ENCODE measurements around the gene RGS6.

RGS6 gene

GRCh38 chr14:72081137-72081536 is 148.9 kb downstream of the RGS6 start:
- DNase-seq (ENCODE audit: low read depth), result no peak

DNA sequence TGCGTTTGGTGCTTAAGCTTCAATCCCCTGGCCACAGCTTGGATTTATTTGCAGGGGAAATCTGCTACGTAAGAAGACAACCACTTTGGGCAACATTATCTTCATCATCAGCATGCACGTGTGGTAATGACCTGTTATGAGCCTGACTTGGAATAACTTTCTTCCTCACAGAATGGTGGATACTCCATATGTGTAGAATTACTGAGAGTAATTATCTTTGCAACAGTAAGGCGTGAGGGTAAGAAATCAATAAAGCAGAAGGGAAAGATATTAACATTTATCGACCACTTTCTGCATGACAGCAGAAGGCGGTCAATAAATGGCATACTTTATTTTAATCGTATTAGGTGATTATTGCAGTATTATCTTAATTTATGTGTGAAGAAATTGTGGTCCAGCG is 152.7 kb downstream of the RGS6 start:
- no peak for DNase-seq (ENCODE audit: low read depth)

DNA sequence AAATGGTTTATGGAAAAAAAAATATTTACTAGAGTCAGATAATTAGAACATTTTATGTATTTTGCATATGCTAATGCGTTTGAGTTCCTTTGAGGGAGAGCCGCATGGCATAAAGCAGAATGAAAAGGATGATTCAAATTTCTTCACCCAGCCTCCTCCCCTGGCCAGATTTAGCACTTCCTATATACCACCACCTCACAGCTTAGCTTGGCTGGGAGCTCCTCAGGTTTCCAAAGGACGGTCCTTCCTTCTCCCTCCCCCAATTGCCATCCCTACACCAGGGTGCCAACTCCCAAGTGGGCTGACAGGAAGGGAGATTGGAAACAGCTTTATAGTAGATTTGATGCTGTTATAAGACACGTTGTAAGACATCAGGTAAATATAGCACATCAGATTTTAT is 157.4 kb downstream of the RGS6 start:
- DNase-seq (ENCODE audit: low read depth), result no peak

DNA sequence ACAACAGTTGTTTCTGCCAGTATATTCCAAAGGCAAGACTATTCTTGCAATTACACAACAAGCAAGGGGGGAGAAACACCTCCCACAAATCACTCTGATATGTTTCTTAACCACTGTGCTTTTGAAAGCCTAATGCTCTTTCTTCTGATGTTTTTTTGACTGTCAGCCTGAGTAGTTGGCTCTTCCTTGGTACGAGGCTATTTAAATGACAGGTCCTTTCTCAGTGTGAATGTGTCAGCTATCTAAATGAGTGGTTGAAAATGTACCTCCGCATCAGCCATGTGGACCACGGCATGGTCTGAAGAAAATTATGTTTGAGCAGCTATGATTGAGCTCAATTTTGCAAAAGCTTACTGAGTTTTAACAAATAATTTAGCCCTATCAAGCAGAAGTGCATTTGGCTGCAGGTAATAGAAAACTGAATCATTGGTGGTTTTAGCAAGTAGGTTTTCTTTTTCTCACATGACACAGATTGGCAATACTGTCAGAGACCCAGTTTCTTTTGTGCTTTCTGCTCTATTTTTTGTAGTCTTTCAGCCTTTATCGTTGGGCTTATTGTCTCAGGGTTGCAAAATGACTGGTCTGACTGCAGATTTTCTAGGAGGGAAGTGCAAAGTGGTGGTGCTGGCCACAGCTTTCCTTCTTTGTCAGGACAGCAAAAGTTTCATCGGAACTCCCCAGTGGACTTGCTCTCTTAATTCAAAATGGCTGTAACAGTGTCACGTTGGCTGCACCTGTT is 162.8 kb downstream of the RGS6 start:
- DNase-seq (ENCODE audit: low read depth), result no peak

DNA sequence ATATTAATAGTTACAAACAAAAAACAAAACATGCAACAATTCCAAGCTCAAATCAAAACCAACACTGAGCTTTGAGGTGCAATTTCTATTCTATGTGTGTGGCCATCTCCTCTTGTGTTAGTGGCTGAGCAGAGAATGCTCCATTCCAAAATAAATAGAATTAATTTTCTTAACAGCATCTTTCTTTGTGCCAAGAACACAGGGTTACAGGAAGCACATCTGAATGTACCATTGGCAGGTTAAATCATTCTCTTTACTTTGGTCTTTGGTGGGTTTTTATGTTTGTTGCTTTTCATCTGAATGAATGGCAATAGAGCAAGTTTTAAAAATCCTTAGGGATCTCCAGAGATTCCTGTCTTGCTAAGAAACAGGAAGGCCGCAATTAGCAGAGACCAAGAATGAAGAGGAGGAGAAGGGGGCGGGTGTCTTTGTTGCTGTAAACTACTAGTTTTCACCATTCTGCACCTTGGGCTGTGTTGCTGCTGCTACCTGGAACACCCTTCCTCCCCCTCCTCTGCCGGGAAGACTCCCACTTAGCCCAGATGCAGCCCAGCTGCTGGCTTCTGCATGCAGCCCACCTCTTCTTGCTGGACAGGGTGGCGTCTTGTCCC is 165.0 kb downstream of the RGS6 start:
- no peak for DNase-seq (ENCODE audit: low read depth)

- no peak for DNase-seq (ENCODE audit: low read depth)
Measured at GRCh38 chr14:72098210-72098609, 166.0 kb downstream of the RGS6 start.

DNA sequence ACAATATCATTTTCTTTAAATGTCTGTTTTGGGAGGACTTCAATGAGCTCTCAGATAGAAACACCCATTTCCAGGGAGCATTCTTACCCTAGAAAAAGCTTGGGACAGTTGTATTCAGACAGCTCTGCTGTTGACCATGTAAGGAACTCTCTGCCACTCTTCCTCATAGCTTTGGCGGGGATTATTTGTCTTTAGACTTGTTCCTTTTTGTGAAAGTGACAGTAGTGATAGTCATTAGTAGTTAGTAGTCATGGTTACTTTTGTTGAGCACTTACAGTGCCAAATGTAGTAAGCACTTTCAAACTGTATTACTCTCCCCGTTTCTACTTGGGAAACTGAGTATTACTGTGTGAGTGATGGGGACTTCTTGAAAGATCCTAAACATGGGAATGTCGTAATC is 167.3 kb downstream of the RGS6 start:
- DNase-seq (ENCODE audit: low read depth), result no peak

GRCh38 chr14:72104011-72104613 is 171.9 kb downstream of the RGS6 start:
- no peak for DNase-seq (ENCODE audit: low read depth)

DNA sequence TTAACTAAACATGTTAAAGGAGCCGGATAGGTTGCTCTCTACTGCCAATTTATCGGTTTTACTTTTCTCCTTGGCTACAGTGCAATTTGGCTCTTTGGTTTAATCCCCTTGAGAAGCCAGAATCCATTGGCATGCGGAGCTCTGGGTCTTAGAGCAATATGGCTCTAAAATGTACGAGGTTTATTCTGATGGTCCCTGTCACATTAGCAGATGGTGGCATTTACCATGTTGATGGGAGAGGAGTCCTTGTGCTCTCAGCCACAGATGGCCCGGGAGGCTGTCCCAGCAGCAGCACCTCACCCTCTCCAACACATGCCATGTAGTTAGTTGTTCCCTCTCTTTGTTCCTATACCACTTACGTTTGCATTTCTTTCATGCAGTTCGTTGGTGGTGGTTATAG is 179.7 kb downstream of the RGS6 start:
- DNase-seq (ENCODE audit: low read depth), result no peak

- no peak for DNase-seq (ENCODE audit: low read depth)
Measured at GRCh38 chr14:72118841-72119240, 186.6 kb downstream of the RGS6 start.

- DNase-seq (ENCODE audit: low read depth), result no peak
Measured at GRCh38 chr14:72120315-72120714, 188.1 kb downstream of the RGS6 start.

DNA sequence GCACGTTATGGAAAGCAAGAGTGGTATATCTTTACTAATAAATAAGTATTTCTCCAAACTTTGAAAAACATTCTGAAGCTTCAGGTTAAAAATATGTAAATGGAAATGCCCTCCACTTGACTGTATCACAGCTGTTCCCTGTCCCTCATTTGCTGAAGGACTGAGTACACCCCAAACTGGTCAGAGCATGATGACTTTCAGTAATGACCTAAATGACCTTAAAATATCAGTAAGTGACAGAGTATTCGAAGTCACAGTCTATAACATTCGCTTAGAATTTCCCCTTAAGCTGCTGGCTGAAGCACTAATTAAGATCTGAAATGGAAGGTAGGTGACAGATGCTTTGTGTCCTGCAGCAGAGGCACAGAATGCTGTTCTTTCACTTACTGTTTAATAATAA is 191.5 kb downstream of the RGS6 start:
- DNase-seq (ENCODE audit: low read depth), result no peak

GRCh38 chr14:72124171-72124570 is 191.9 kb downstream of the RGS6 start:
- DNase-seq (ENCODE audit: low read depth), result no peak

DNA sequence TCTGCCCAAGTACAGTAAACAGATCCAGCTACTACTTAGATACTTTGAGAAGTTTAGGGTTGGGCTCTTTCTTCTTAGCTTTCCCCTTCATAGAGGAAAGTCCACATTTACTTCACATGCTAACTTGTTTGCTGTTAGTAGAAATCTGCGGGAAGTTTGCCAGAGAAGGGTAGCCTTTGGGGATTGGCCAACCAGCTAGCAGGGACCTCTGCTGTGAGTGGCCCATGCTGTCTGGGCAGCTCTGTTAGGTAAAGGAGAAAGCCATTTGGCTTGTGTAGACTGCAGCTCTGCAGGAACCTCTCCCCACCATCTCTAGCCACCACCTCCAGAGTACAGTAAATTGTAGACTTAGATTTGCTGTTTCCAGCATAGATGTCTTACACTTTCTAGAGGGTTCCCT is 193.9 kb downstream of the RGS6 start:
- DNase-seq (ENCODE audit: low read depth), result no peak

GRCh38 chr14:72126561-72126960 is 194.3 kb downstream of the RGS6 start:
- DNase-seq (ENCODE audit: low read depth), result no peak

DNA sequence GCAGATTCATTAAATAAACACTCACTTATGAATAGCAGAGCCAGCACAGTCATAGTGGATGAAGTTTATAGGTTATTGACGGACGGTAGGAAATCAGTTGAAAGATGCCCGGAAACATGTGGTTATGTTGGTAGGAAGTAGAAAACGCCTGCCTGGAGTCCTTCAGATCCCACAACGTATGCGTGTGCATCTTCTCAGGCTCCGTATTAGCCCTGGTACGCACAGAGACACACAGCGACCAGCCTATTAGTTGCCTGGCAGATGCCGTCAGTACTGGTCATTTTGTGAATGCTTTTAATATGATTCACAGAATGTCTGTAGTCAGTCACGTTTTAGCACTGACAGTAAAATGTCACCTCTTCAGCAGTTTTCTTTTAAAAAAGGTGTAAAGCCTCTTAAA is 196.4 kb downstream of the RGS6 start:
- no peak for DNase-seq (ENCODE audit: low read depth)

DNA sequence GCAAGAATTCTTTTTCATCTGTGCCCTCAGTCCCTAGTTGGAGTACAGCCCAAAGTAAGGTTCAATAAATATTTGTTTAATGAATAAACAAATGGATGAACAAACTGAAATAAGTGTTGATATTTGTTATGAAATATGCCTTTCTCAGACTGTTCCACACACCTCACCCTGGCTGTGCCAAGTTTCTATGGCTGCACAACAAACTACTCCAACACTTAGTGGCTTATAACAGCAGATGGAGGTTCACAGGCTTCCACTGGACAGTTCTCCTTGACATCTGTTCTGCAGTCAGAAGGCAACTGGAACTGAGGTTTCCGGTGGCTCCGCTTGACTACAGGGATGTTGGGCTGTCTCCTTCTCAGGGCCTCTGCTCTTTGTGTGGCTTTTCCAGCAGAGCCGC is 197.1 kb downstream of the RGS6 start:
- DNase-seq (ENCODE audit: low read depth), result no peak

DNA sequence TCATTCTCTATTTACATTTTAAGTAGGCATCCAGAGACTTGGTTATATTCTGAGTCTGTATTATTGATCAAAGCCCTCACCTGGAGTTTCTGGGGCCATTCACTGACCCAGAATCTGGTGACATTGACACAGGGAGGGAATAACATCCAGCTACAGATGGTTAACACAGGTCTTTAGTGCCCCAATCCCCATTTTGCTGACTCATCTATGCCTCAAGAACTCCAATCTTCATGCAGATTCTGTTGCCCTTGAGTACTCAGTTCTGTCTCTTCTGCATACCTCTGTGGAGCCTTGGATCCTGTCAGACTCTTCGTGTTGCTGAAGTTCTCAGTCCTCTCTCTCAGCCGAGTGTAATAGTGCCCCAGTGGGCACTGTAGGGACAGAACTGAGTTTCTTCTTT is 208.9 kb downstream of the RGS6 start:
- DNase-seq (ENCODE audit: low read depth), result no peak

DNA sequence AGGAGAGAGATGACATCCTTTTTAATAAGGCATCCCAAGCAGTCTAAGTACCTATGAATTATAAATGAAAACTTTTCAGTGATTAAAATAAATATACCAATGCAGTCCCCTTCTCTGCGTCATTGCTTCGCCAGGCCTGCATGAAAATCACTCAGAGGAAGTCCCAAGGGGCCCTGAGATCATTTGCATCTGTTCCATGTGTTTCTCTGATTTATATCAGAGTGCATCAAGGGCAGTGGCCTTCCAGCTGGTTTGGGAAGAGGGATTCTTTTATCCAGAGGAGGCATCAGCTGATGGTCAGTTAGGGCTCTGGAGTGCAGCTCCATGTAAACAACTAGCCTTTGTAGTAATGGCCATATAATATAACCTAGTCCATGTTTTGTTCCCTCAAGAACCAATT is 210.1 kb downstream of the RGS6 start:
- DNase-seq (ENCODE audit: low read depth), result no peak

GRCh38 chr14:72146241-72146640 is 214.0 kb downstream of the RGS6 start:
- no peak for DNase-seq (ENCODE audit: low read depth)

GRCh38 chr14:72154645-72155378 is 222.6 kb downstream of the RGS6 start:
- no peak for DNase-seq (ENCODE audit: low read depth)

DNA sequence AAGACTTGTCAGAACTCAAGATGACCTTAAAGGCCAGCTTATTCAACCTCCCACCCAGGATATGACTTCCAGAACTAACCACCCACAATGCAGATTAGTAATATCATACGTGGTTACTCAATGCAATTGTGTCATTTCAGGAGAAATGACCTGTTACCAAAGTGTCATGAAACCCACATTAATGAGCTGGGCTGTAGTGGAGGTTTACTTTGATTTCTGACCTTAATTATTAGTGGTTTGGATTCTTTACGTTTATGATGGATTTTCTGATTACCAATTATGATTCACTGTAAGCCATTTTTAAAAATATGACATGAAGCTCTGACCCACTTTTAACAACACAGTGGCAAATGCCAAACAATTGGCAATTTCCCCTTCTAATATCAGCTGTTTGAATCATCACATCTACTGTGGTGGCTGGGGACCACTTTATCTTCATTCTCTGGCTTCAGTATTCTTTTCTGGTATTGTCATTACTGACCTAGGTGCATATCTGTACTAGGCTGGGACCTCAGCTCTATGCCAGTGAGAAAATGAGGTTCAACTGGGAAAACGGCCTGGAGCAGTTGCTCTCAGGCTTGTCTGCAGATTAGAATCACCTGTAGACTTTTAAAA is 223.3 kb downstream of the RGS6 start:
- DNase-seq (ENCODE audit: low read depth), result no peak
